K562 treated with DMSO at 1 percent for 4 hours (cell line): Measurements from ENCODE around the gene ATP6V0A1. TPM values are rescaled to one million over a fixed set of nuclear protein-coding genes. Genes with fewer than 3 reads are reported as not detected.

Source experiments
- total RNA-seq: library from RNA; unstranded; fragments of 300-600 nt; gene quantifications from 2 replicates; pipeline ENCODE4 v1.2.3, GENCODE V29; 2022; ENCODE audit not compliant: insufficient read depth

Gene ATP6V0A1
- total RNA-seq = 52.6 and 60.6 TPM in 2 replicates

DNA sequence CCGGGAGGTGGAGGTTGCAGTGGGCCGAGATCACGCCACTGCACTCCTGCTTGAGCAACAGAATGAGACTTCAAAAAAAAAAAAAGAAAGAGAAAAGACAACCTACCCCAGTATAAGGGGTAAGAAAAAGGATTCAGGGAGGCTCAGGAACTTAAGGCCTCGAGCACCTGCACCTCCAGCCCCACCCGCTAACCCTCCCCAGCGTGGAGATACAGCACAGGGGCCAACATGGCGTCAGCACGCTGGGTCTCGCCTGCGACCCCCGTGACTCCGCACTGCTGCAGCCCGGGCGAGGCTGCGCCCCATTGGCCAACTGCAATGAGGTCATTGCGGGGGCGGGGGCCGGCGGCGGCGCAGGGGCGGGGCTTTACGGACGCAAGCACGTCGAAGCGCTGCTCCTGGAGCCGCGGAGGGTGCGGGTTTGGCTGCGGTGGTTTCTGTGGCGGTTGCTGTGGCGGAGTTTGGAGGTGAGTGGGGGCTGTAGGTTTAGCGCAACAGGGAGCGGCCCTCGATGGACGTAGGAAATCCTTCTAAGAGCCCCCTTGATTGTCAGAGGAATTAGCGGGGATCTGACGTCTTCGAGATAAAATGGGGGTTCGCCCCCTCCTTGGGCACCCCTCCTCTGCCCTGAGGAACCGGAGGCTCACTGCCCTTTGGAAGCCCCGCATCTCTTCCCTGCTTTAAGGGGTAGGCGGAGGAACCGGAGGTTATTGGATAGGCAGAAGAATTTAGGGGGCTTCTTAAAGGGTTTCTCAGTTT is at the start of gene ATP6V0A1:
ATP6V0A1 (plus strand) TSS at position 382 of the 759 bp plus-strand sequence. CDS start 2,017 bp downstream, outside the sequence.

DNA sequence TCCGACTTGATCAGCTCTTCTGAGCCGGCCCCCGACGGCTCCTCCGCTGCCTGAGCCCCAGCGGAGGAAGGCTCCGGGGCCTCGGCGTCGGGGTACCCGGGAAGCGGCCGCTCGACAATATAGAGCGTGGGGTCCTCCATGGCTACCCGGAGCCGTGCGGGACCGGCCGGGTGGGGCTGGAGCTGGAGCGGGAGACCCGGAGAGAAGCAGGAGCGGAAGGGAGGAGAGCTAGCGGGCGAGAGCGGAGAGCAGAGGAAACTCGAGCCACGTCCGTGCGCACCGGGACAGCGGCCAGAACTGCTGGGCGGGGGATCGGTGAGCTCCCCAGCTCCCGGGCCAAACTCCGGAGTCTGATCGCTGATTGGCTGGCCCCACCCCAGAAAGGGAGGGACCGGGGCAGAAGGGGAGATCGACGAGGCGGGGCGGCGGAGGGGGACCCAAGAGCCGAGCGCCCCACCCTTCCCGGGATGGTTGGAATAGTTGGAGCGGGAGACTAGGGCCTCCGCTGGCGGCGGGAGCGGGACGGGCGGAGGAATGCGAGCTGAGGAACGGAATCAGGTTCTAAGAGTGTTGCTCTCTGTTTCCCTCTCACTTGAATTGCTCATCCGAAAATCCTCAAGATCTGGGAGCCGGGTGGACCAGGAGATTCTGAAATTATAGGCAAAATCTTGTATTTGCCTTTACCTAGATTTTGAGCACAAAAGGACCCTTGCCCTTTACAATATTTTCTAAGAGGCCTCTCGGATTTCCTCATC is 35.5 kb upstream of the ATP6V0A1 start, which contains the start of gene CAVIN1:
CAVIN1 (minus strand) TSS at position 299 of the 755 bp plus-strand sequence; CDS start at position 140, 159 bp downstream.

DNA sequence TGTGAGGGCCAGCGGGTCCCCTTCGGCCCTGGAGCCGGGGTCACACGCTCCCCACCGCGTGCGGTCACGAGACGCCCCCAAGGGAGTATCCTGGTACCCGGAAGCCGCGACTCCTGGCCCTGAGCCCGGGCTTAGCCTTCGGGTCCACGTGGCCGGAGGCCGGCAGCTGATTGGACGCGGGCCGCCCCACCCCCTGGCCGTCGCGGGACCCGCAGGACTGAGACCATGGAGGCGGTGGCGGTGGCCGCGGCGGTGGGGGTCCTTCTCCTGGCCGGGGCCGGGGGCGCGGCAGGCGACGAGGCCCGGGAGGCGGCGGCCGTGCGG is 77.3 kb downstream of the ATP6V0A1 start, which contains the start of gene NAGLU:
NAGLU (plus strand) TSS at position 194 of the 324 bp plus-strand sequence; CDS start at position 226, 32 bp downstream.

DNA sequence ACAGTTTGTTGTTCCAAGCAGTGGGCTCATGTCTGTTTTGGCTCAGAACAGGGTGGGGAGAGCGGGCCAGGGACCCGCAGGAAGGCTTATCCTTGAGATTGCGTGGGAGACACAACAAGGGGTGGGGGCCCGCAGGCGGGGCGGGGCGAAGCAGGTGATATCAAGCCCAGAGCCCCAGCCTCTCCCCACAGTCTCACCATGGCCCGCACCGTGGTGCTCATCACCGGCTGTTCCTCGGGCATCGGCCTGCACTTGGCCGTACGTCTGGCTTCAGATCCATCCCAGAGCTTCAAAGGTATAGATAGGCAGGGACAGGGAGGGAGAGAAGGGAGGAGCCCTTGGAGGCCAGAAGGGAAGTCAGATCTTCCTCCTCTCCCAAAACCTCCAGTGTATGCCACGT is 94.1 kb downstream of the ATP6V0A1 start, which contains the start of gene HSD17B1:
HSD17B1 (plus strand) TSS at position 188 of the 400 bp plus-strand sequence; CDS start at position 199, 11 bp downstream.

DNA sequence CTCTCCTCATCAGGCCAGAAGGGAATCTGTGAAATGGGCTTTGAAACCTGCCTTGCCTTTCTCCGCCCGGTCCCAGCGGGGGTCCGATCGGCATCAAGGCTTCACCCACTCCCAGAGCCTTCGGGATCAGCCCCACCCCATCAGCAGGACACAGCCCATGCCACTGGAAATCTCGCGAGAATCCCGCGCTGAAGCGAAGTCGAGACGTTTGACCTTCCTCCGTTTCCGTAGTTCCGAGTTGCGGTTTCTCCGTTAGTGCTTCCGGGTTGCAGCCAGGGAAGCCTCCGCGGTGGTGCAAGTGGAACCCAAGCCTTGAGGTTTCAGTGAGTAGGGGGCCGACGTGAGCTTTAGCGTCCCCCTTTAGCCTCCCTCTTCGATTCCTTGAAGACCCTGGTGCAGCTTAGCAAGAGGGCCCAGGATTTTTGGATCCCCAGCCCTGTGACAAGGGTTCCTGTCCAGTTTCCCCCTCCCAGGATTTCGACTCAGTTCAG is 103.3 kb downstream of the ATP6V0A1 start, which contains the start of gene COASY:
COASY (plus strand) TSS at position 252 of the 491 bp plus-strand sequence. CDS start 475 bp downstream, outside the sequence.

DNA sequence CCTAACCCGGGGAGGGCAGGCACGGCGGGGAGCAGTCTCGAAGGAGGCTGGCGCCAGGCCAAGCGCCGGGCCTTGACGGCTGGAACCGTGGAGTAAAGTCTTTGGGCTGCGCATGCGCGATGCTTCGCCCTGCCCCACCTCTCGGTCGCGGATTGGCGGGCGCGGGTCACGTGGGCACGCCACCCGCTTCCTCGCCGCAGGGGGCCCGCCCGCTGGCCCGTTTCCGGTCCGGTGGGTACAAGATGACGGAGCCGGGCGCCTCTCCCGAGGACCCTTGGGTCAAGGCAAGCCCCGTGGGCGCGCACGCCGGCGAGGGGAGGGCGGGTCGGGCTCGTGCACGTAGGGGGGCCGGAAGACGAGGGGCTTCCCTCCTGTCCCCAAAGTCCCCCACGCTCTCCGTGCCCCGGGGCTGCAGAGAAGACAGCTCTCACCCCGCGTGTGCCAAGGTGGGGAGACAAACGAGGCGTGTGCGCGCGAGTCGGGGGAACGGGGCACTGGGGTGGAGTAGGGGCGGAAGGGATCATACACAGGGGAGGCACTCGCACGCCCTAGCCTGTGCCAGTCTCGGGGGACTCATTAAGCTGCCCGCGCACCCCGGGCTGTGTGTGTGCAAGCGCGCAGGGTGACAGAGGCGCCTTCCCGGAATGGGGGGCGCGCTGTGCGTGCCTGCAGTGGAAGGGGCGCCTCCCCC is 108.3 kb downstream of the ATP6V0A1 start, which contains the start of gene MLX:
MLX (plus strand) TSS at position 218 of the 691 bp plus-strand sequence; CDS start at position 243, 25 bp downstream.

Other genes starting within 250 kb of the ATP6V0A1 start
- 66.4 and 69.2 TPM in 2 replicates for gene STAT5B, start 182.5 kb upstream of the ATP6V0A1 start, total RNA-seq
- gene STAT5A, start 170.4 kb upstream of the ATP6V0A1 start, total RNA-seq = 95.5 and 97.4 TPM in 2 replicates
- 75.1 and 79.1 TPM in 2 replicates for gene STAT3, start 70.4 kb upstream of the ATP6V0A1 start, total RNA-seq
- gene CAVIN1, start 35.6 kb upstream of the ATP6V0A1 start, total RNA-seq = 71.3 and 82.9 TPM in 2 replicates
- gene NAGLU, start 77.4 kb downstream of the ATP6V0A1 start, total RNA-seq = 13.2 and 16.3 TPM in 2 replicates
- gene HSD17B1, start 94.0 kb downstream of the ATP6V0A1 start, total RNA-seq = 7.7 and 8.1 TPM in 2 replicates
- gene COASY, start 103.3 kb downstream of the ATP6V0A1 start, total RNA-seq = 109 and 140 TPM in 2 replicates
- 31.3 and 35.0 TPM in 2 replicates for gene MLX, start 108.2 kb downstream of the ATP6V0A1 start, total RNA-seq
- 52.8 and 68.2 TPM in 2 replicates for gene PSMC3IP, start 118.9 kb downstream of the ATP6V0A1 start, total RNA-seq
- 19.3 and 21.9 TPM in 2 replicates for gene RETREG3, start 150.5 kb downstream of the ATP6V0A1 start, total RNA-seq
- gene TUBG1, start 150.8 kb downstream of the ATP6V0A1 start, total RNA-seq = 113 and 129 TPM in 2 replicates
- not detected in 2 replicates for gene TUBG2, start 200.4 kb downstream of the ATP6V0A1 start, total RNA-seq
- gene PLEKHH3, start 218.1 kb downstream of the ATP6V0A1 start, total RNA-seq = 32.9 and 42.6 TPM in 2 replicates
- 7.6 and 9.2 TPM in 2 replicates for gene CCR10, start 223.0 kb downstream of the ATP6V0A1 start, total RNA-seq
- gene CNTNAP1, start 223.7 kb downstream of the ATP6V0A1 start, total RNA-seq = 1.3 and 3.1 TPM in 2 replicates